Measurements from ENCODE around the gene ZNF217.
"Not testable (repeated sequence)": the region's sequence is repeated elsewhere in the genome, so short reads cannot be mapped to it uniquely, and the experiment has no call there.

The ZNF217 gene

GRCh38 chr20:53574259-53574789 is 19.3 kb downstream of the ZNF217 start:
- no peak for TF ChIP-seq POLR2A (IDR thresholded peaks at IDR 0.05; ENCODE audit: low read depth, low read length)
- TF ChIP-seq POLR2AphosphoS5 (IDR thresholded peaks at IDR 0.05; ENCODE audit: low read depth, low read length): no peak
- no peak for TF ChIP-seq TAF1 (IDR thresholded peaks at IDR 0.05; ENCODE audit: borderline replicate concordance, low read depth, low read length)
- DNase-seq (ENCODE audit: insufficient read length) (no peak), FAIRE-seq (no peak)

GRCh38 chr20:53571555-53572286 is 21.9 kb downstream of the ZNF217 start:
- DNase-seq (ENCODE audit: insufficient read length) (no peak), FAIRE-seq (no peak)
- TF ChIP-seq POLR2A (IDR thresholded peaks at IDR 0.05; ENCODE audit: low read depth, low read length) (no peak), POLR2AphosphoS5 (IDR thresholded peaks at IDR 0.05; ENCODE audit: low read depth, low read length) (no peak)

- TF ChIP-seq POLR2A (IDR thresholded peaks at IDR 0.05; ENCODE audit: low read depth, low read length) (no peak), POLR2AphosphoS5 (IDR thresholded peaks at IDR 0.05; ENCODE audit: low read depth, low read length) (no peak), TAF1 (IDR thresholded peaks at IDR 0.05; ENCODE audit: borderline replicate concordance, low read depth, low read length) (no peak)
- no peak for DNase-seq (ENCODE audit: insufficient read length)
- no peak for FAIRE-seq
These were observed 23.0 kb downstream of the ZNF217 start for GRCh38 chr20:53570446-53571276.

- FAIRE-seq (no peak), DNase-seq (ENCODE audit: insufficient read length) (no peak)
- TF ChIP-seq TAF1 (IDR thresholded peaks at IDR 0.05; ENCODE audit: borderline replicate concordance, low read depth, low read length): no peak
- 0 out of 2 replicates have a peak, but pooled peaks have one; percentile 27 for TF ChIP-seq POLR2A (IDR thresholded peaks at IDR 0.05; ENCODE audit: low read depth, low read length)
- no peak for TF ChIP-seq POLR2AphosphoS5 (IDR thresholded peaks at IDR 0.05; ENCODE audit: low read depth, low read length)
These were observed 23.9 kb downstream of the ZNF217 start for GRCh38 chr20:53569606-53570307.

GRCh38 chr20:53569005-53569404 is 24.6 kb downstream of the ZNF217 start:
- TF ChIP-seq POLR2AphosphoS5 (IDR thresholded peaks at IDR 0.05; ENCODE audit: low read depth, low read length): no peak
- no peak for TF ChIP-seq TAF1 (IDR thresholded peaks at IDR 0.05; ENCODE audit: borderline replicate concordance, low read depth, low read length)
- TF ChIP-seq POLR2A (IDR thresholded peaks at IDR 0.05; ENCODE audit: low read depth, low read length): no peak
- DNase-seq (ENCODE audit: insufficient read length): no peak
- no peak for FAIRE-seq

- DNase-seq (ENCODE audit: insufficient read length): no peak
- TF ChIP-seq POLR2A (IDR thresholded peaks at IDR 0.05; ENCODE audit: low read depth, low read length) (no peak), TAF1 (IDR thresholded peaks at IDR 0.05; ENCODE audit: borderline replicate concordance, low read depth, low read length) (no peak), POLR2AphosphoS5 (IDR thresholded peaks at IDR 0.05; ENCODE audit: low read depth, low read length) (no peak)
- no peak for FAIRE-seq
These were observed 25.3 kb downstream of the ZNF217 start for GRCh38 chr20:53568351-53568750.

- TF ChIP-seq POLR2A (IDR thresholded peaks at IDR 0.05; ENCODE audit: low read depth, low read length) (no peak), POLR2AphosphoS5 (IDR thresholded peaks at IDR 0.05; ENCODE audit: low read depth, low read length) (no peak), TAF1 (IDR thresholded peaks at IDR 0.05; ENCODE audit: borderline replicate concordance, low read depth, low read length) (no peak)
- FAIRE-seq: no peak
- no peak for DNase-seq (ENCODE audit: insufficient read length)
These were observed 26.2 kb downstream of the ZNF217 start for GRCh38 chr20:53567379-53567917.

- not testable (repeated sequence) for DNase-seq (ENCODE audit: insufficient read length); FAIRE-seq
These were observed 27.0 kb downstream of the ZNF217 start for GRCh38 chr20:53566623-53567022.

- DNase-seq (ENCODE audit: insufficient read length): no peak
- TF ChIP-seq POLR2A (IDR thresholded peaks at IDR 0.05; ENCODE audit: low read depth, low read length) (no peak), TAF1 (IDR thresholded peaks at IDR 0.05; ENCODE audit: borderline replicate concordance, low read depth, low read length) (no peak), POLR2AphosphoS5 (IDR thresholded peaks at IDR 0.05; ENCODE audit: low read depth, low read length) (no peak)
- no peak for FAIRE-seq
These were observed 28.4 kb downstream of the ZNF217 start for GRCh38 chr20:53565254-53565653.

GRCh38 chr20:53562104-53562764 is 31.4 kb downstream of the ZNF217 start:
- DNase-seq (ENCODE audit: insufficient read length); FAIRE-seq: not testable (repeated sequence)

- FAIRE-seq: no peak
- DNase-seq (ENCODE audit: insufficient read length): no peak
- TF ChIP-seq POLR2AphosphoS5 (IDR thresholded peaks at IDR 0.05; ENCODE audit: low read depth, low read length) (no peak), TAF1 (IDR thresholded peaks at IDR 0.05; ENCODE audit: borderline replicate concordance, low read depth, low read length) (no peak), POLR2A (IDR thresholded peaks at IDR 0.05; ENCODE audit: low read depth, low read length) (no peak)
These were observed 32.1 kb downstream of the ZNF217 start for GRCh38 chr20:53561505-53561904.
